ENCODE measurements around the gene PRAMEF4.
"Not testable (repeated sequence)": the region's sequence is repeated elsewhere in the genome, so short reads cannot be mapped to it uniquely, and the experiment has no call there.

Gene PRAMEF4

GRCh38 chr1:12886101-12886500 lies at the start of gene PRAMEF4:
Gene PRAMEF4, minus strand, starts transcription at chr1:12886201. Its CDS starts 2,807 bp downstream, at chr1:12883394.
- not testable (repeated sequence) for DNase-seq (ENCODE audit: low read depth)

GRCh38 chr1:12924368-12924767 lies 38.4 kb upstream of the PRAMEF4 start:
- not testable (repeated sequence) for DNase-seq (ENCODE audit: low read depth)

GRCh38 chr1:12921749-12922148 lies 35.7 kb upstream of the PRAMEF4 start:
- DNase-seq (ENCODE audit: low read depth), result not testable (repeated sequence)

GRCh38 chr1:12916310-12916709 lies 30.3 kb upstream of the PRAMEF4 start, which contains the start of gene PRAMEF7:
Gene PRAMEF7, plus strand, starts transcription at chr1:12916610. Its CDS starts 1,083 bp downstream, at chr1:12917693.
- DNase-seq (ENCODE audit: low read depth), result not testable (repeated sequence)

- not testable (repeated sequence) for DNase-seq (ENCODE audit: low read depth)
These were observed 18.0 kb upstream of the PRAMEF4 start for GRCh38 chr1:12903793-12904572.

GRCh38 chr1:12899186-12899585 lies 13.2 kb upstream of the PRAMEF4 start:
- DNase-seq (ENCODE audit: low read depth), result not testable (repeated sequence)

GRCh38 chr1:12898170-12898569 lies 12.2 kb upstream of the PRAMEF4 start, which contains the start of gene PRAMEF10:
Gene PRAMEF10, minus strand, starts transcription at chr1:12898270. Its CDS starts 2,423 bp downstream, at chr1:12895847.
- not testable (repeated sequence) for DNase-seq (ENCODE audit: low read depth)

- not testable (repeated sequence) for DNase-seq (ENCODE audit: low read depth)
These were observed 7.5 kb downstream of the PRAMEF4 start for GRCh38 chr1:12878453-12878852.

GRCh38 chr1:12863131-12863880 lies 22.7 kb downstream of the PRAMEF4 start:
- not testable (repeated sequence) for DNase-seq (ENCODE audit: low read depth)

- DNase-seq (ENCODE audit: low read depth), result not testable (repeated sequence)
These were observed 29.2 kb downstream of the PRAMEF4 start, which contains the start of gene PRAMEF2 for GRCh38 chr1:12856786-12857185. Gene PRAMEF2, plus strand, starts transcription at chr1:12857086. Its CDS starts 1,924 bp downstream, at chr1:12859010.

GRCh38 chr1:12851779-12852178 lies 34.2 kb downstream of the PRAMEF4 start:
- DNase-seq (ENCODE audit: low read depth), result no peak

GRCh38 chr1:12848620-12849019 lies 37.4 kb downstream of the PRAMEF4 start, which contains the start of gene HNRNPCL1:
Gene HNRNPCL1, minus strand, starts transcription at chr1:12848720. Its CDS starts 431 bp downstream, at chr1:12848289.
- not testable (repeated sequence) for DNase-seq (ENCODE audit: low read depth)

- not testable (repeated sequence) for DNase-seq (ENCODE audit: low read depth)
These were observed 52.8 kb downstream of the PRAMEF4 start for GRCh38 chr1:12833251-12833650.

- not testable (repeated sequence) for DNase-seq (ENCODE audit: low read depth)
These were observed 54.7 kb downstream of the PRAMEF4 start, which contains the start of gene PRAMEF11 for GRCh38 chr1:12831310-12831709. Gene PRAMEF11, minus strand, starts transcription at chr1:12831410. Its CDS starts 2,621 bp downstream, at chr1:12828789.

Measured in stimulated activated CD8-positive, alpha-beta memory T cell treated with anti-CD3 and anti-CD28 coated beads, Interleukin-12 subunit alpha, Interleukin-12 subunit beta, amount 100 ng/mL, for 1 hour (primary cell).